Hepatocyte (in vitro differentiated cells): Measurements from ENCODE around the gene C11orf52.

Source experiments
- CTCF ChIP-seq: fragments of 200-600 bp; sonication (generic); IDR thresholded peaks from 2 replicates; pipeline ENCODE4 v1.5.1; 2016; ENCODE audit warnings: antibody characterized with exemption, mild to moderate bottlenecking; ENCODE audit not compliant: poor library complexity
- EZH2 ChIP-seq: fragments of 200-600 bp; sonication (generic); IDR thresholded peaks from 2 replicates; pipeline ENCODE4 v1.6.1; 2016; ENCODE audit warnings: antibody characterized with exemption, mild to moderate bottlenecking, borderline replicate concordance
- EZH2phosphoT487 ChIP-seq: fragments of 200-600 bp; sonication (generic); IDR thresholded peaks from one replicate; pipeline ENCODE4 v1.6.1; 2018; ENCODE audit warnings: antibody characterized with exemption, mild to moderate bottlenecking, low read depth, moderate library complexity; ENCODE audit not compliant: unreplicated experiment, severe bottlenecking

- no peak for TF ChIP-seq CTCF
- TF ChIP-seq EZH2 = no peak
- TF ChIP-seq EZH2phosphoT487 = no peak
Measured at GRCh38 chr11:111912535-111912934, 6.2 kb upstream of the C11orf52 start, which contains the start of gene HSPB2.
